HepG2 (cell line): ENCODE data around the gene SLX4. TPM values are rescaled to one million over a fixed set of nuclear protein-coding genes. Genes with fewer than 3 reads are reported as not detected.

ENCODE experiments used
- ATRX ChIP-seq: sonication (generic); formaldehyde crosslinking; IDR thresholded peaks from 2 replicates; pipeline ENCODE4 v1.4.0; 2020; ENCODE audit warnings: missing genetic modification reagents, borderline replicate concordance
- HOXD1 ChIP-seq: sonication (generic); formaldehyde crosslinking; IDR thresholded peaks from 2 replicates; pipeline ENCODE4 v1.5.0; 2020; ENCODE audit warnings: missing genetic modification reagents
- MIER3 ChIP-seq: IDR thresholded peaks from 2 replicates; pipeline ENCODE4 v1.6.1; 2016; ENCODE audit warnings: missing compliant biosample characterization, borderline replicate concordance
- NONO ChIP-seq, 2 experiments: fragments of 450-650 bp in 1 of 2; sonication (generic) in 1 of 2; formaldehyde crosslinking in 1 of 2; IDR thresholded peaks in 1 of 2; conservative IDR thresholded peaks in 1 of 2; 2 replicates each; pipeline versions ENCODE4 v1.6.1 to v1.8.0; 2017 to 2022; ENCODE audit warnings: mild to moderate bottlenecking in 1 of 2, missing genetic modification reagents in 1 of 2, moderate library complexity in 1 of 2
- NPAS2 ChIP-seq: sonication (generic); formaldehyde crosslinking; IDR thresholded peaks from 2 replicates; pipeline ENCODE4 v1.8.0; 2022; ENCODE audit warnings: mild to moderate bottlenecking, missing genetic modification reagents, borderline replicate concordance
- RBAK ChIP-seq: sonication (generic); formaldehyde crosslinking; IDR thresholded peaks from 2 replicates; pipeline ENCODE4 v1.5.1; 2020; ENCODE audit warnings: mild to moderate bottlenecking, missing genetic modification reagents
- ZNF296 ChIP-seq: sonication (generic); formaldehyde crosslinking; conservative IDR thresholded peaks from 2 replicates; pipeline ENCODE4 v1.5.0; 2020; ENCODE audit warnings: mild to moderate bottlenecking, missing genetic modification reagents
- ZNF333 ChIP-seq: sonication (generic); formaldehyde crosslinking; IDR thresholded peaks from 2 replicates; pipeline ENCODE4 v1.4.0; 2020; ENCODE audit warnings: mild to moderate bottlenecking, missing genetic modification reagents, borderline replicate concordance
- ZNF501 ChIP-seq: sonication (generic); formaldehyde crosslinking; IDR thresholded peaks from 2 replicates; pipeline ENCODE4 v1.5.1; 2020; ENCODE audit warnings: mild to moderate bottlenecking, moderate library complexity, missing genetic modification reagents
- ZNF704 ChIP-seq: sonication (generic); formaldehyde crosslinking; IDR thresholded peaks from 2 replicates; pipeline ENCODE4 v1.8.1; 2023; ENCODE audit warnings: mild to moderate bottlenecking, inconsistent platforms, moderate library complexity, missing genetic modification reagents, borderline replicate concordance
- ZSCAN25 ChIP-seq: sonication (generic); formaldehyde crosslinking; IDR thresholded peaks from 2 replicates; pipeline ENCODE4 v1.8.0; 2022; ENCODE audit warnings: mild to moderate bottlenecking, missing genetic modification reagents
- polyA plus RNA-seq, 8 experiments: library from polyadenylated mRNA; depleted of rRNA in 3 of 8; stranded (reverse) in 7 of 8; unstranded in 1 of 8; fragments of >200 nt; fragmentation: Illumina TruSeq in 4 of 8; extraction: Trizol in 4 of 8; gene quantifications; 2 replicates each; pipeline versions ENCODE4 v1.2.1 to v1.2.3, GENCODE V29; 2011 to 2016; ENCODE audit warnings: low read depth in 4 of 8, missing spikeins in 1 of 8, mixed read lengths in 1 of 8; ENCODE audit not compliant: insufficient read depth in 1 of 8
- total RNA-seq, 5 experiments: library from RNA; depleted of rRNA; stranded (reverse); fragments of >200 nt; fragmentation: Illumina TruSeq; extraction: Trizol; gene quantifications; 2 replicates each; pipeline ENCODE4 v1.2.3, GENCODE V29; 2016; ENCODE audit warnings: low read depth in 1 of 5
- TF ChIP-seq, protein P1 (sequence below): sonication (generic); formaldehyde crosslinking; IDR thresholded peaks from 2 replicates; pipeline ENCODE4 v1.4.0; 2020; ENCODE audit warnings: mild to moderate bottlenecking, missing genetic modification reagents
- TF ChIP-seq, protein P2 (sequence below): sonication (generic); formaldehyde crosslinking; IDR thresholded peaks from 2 replicates; pipeline ENCODE4 v1.4.0; 2020; ENCODE audit warnings: missing genetic modification reagents, mild to moderate bottlenecking, borderline replicate concordance
- TF ChIP-seq, protein P3 (sequence below): sonication (generic); formaldehyde crosslinking; IDR thresholded peaks from 2 replicates; pipeline ENCODE4 v1.5.0; 2020; ENCODE audit warnings: mild to moderate bottlenecking, missing genetic modification reagents
- TF ChIP-seq, protein P4 (sequence below): sonication (generic); formaldehyde crosslinking; IDR thresholded peaks from 2 replicates; pipeline ENCODE4 v1.4.0; 2020; ENCODE audit warnings: missing genetic modification reagents

SLX4 gene
- total and polyA plus RNA-seq, 2 of the 13 experiments (the other 11 are each of a cell fraction or from before 2014, with no cell fraction given): 1.1 to 3.6 TPM

DNA sequence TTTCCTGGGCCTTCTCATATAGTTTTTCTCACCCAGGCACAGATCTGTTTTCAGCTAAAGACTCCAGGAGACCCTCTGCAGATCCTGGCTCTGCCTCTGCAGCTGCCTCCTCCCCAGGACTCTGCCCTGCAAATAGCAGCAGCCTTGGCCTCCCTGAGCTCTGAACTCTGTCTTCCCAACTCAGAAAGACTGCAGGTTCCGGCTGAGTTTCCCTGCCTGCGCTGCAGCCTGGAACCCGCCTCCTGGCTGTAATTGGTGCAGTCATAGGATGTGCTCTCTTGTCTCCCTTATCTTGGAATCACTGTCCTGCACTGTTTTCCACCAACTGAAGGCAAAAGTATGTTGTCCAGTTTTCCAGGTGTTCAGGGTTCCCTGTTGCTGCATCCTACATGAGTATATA is 28.8 kb upstream of the SLX4 start (continued):
- no peak for TF ChIP-seq ZNF296 (CRISPR knock-in tag)
- TF ChIP-seq ZSCAN25 (CRISPR knock-in tag): peak; percentile 87; the same call in 1 of the 2 replicates
- TF ChIP-seq RBAK (CRISPR knock-in tag): no peak
- TF ChIP-seq ZNF501 (CRISPR knock-in tag): peak; percentile 40; the same call in 1 of the 2 replicates
- TF ChIP-seq, protein P1, sequence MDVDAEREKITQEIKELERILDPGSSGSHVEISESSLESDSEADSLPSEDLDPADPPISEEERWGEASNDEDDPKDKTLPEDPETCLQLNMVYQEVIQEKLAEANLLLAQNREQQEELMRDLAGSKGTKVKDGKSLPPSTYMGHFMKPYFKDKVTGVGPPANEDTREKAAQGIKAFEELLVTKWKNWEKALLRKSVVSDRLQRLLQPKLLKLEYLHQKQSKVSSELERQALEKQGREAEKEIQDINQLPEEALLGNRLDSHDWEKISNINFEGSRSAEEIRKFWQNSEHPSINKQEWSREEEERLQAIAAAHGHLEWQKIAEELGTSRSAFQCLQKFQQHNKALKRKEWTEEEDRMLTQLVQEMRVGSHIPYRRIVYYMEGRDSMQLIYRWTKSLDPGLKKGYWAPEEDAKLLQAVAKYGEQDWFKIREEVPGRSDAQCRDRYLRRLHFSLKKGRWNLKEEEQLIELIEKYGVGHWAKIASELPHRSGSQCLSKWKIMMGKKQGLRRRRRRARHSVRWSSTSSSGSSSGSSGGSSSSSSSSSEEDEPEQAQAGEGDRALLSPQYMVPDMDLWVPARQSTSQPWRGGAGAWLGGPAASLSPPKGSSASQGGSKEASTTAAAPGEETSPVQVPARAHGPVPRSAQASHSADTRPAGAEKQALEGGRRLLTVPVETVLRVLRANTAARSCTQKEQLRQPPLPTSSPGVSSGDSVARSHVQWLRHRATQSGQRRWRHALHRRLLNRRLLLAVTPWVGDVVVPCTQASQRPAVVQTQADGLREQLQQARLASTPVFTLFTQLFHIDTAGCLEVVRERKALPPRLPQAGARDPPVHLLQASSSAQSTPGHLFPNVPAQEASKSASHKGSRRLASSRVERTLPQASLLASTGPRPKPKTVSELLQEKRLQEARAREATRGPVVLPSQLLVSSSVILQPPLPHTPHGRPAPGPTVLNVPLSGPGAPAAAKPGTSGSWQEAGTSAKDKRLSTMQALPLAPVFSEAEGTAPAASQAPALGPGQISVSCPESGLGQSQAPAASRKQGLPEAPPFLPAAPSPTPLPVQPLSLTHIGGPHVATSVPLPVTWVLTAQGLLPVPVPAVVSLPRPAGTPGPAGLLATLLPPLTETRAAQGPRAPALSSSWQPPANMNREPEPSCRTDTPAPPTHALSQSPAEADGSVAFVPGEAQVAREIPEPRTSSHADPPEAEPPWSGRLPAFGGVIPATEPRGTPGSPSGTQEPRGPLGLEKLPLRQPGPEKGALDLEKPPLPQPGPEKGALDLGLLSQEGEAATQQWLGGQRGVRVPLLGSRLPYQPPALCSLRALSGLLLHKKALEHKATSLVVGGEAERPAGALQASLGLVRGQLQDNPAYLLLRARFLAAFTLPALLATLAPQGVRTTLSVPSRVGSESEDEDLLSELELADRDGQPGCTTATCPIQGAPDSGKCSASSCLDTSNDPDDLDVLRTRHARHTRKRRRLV: no peak
- TF ChIP-seq, protein P2, sequence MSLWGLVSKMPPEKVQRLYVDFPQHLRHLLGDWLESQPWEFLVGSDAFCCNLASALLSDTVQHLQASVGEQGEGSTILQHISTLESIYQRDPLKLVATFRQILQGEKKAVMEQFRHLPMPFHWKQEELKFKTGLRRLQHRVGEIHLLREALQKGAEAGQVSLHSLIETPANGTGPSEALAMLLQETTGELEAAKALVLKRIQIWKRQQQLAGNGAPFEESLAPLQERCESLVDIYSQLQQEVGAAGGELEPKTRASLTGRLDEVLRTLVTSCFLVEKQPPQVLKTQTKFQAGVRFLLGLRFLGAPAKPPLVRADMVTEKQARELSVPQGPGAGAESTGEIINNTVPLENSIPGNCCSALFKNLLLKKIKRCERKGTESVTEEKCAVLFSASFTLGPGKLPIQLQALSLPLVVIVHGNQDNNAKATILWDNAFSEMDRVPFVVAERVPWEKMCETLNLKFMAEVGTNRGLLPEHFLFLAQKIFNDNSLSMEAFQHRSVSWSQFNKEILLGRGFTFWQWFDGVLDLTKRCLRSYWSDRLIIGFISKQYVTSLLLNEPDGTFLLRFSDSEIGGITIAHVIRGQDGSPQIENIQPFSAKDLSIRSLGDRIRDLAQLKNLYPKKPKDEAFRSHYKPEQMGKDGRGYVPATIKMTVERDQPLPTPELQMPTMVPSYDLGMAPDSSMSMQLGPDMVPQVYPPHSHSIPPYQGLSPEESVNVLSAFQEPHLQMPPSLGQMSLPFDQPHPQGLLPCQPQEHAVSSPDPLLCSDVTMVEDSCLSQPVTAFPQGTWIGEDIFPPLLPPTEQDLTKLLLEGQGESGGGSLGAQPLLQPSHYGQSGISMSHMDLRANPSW: no peak
- no peak for TF ChIP-seq NONO (IDR thresholded peaks at IDR 0.05)
- TF ChIP-seq NONO (CRISPR knock-in tag; conservative IDR thresholded peaks at IDR 0.05): no peak
- no peak for TF ChIP-seq ATRX (CRISPR knock-in tag)
- TF ChIP-seq, protein P3, sequence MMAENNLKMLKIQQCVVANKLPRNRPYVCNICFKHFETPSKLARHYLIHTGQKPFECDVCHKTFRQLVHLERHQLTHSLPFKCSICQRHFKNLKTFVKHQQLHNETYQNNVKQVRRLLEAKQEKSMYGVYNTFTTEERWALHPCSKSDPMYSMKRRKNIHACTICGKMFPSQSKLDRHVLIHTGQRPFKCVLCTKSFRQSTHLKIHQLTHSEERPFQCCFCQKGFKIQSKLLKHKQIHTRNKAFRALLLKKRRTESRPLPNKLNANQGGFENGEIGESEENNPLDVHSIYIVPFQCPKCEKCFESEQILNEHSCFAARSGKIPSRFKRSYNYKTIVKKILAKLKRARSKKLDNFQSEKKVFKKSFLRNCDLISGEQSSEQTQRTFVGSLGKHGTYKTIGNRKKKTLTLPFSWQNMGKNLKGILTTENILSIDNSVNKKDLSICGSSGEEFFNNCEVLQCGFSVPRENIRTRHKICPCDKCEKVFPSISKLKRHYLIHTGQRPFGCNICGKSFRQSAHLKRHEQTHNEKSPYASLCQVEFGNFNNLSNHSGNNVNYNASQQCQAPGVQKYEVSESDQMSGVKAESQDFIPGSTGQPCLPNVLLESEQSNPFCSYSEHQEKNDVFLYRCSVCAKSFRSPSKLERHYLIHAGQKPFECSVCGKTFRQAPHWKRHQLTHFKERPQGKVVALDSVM (CRISPR knock-in tag): 0 out of 2 replicates have a peak, but pooled peaks have one; percentile 38
- TF ChIP-seq, protein P4, sequence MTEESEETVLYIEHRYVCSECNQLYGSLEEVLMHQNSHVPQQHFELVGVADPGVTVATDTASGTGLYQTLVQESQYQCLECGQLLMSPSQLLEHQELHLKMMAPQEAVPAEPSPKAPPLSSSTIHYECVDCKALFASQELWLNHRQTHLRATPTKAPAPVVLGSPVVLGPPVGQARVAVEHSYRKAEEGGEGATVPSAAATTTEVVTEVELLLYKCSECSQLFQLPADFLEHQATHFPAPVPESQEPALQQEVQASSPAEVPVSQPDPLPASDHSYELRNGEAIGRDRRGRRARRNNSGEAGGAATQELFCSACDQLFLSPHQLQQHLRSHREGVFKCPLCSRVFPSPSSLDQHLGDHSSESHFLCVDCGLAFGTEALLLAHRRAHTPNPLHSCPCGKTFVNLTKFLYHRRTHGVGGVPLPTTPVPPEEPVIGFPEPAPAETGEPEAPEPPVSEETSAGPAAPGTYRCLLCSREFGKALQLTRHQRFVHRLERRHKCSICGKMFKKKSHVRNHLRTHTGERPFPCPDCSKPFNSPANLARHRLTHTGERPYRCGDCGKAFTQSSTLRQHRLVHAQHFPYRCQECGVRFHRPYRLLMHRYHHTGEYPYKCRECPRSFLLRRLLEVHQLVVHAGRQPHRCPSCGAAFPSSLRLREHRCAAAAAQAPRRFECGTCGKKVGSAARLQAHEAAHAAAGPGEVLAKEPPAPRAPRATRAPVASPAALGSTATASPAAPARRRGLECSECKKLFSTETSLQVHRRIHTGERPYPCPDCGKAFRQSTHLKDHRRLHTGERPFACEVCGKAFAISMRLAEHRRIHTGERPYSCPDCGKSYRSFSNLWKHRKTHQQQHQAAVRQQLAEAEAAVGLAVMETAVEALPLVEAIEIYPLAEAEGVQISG: peak; percentile 42; the same call in 1 of the 2 replicates
- TF ChIP-seq MIER3: no peak
- TF ChIP-seq ZNF333: no peak
- TF ChIP-seq NPAS2 (CRISPR knock-in tag): no peak
- no peak for TF ChIP-seq ZNF704
- no peak for TF ChIP-seq HOXD1 (CRISPR knock-in tag)
